T47D (cell line): ENCODE results near the gene SYT14.
A peak's percentile ranks its signal among the peaks of the same experiment; 100 is the strongest.

Source experiments
- DNase-seq, 2 experiments: peaks; one replicate each; pipeline versions ENCODE4 v3.0.0 to v3.0.0-alpha.2; 2011 to 2012; ENCODE audit warnings: low read depth in 1 of 2, low spot score in 1 of 2
- JUND ChIP-seq: IDR thresholded peaks from 2 replicates; pipeline ENCODE4 v1.6.1; 2012; ENCODE audit warnings: low read depth
- in situ Hi-C: cut with HindIII; loops from 2 replicates; pipeline ENCODE4 v1.10.0; 2016; ENCODE audit warnings: low sequenced_read_pairs, low pct_unique_long_range_greater_than_20kb

The SYT14 gene

DNA sequence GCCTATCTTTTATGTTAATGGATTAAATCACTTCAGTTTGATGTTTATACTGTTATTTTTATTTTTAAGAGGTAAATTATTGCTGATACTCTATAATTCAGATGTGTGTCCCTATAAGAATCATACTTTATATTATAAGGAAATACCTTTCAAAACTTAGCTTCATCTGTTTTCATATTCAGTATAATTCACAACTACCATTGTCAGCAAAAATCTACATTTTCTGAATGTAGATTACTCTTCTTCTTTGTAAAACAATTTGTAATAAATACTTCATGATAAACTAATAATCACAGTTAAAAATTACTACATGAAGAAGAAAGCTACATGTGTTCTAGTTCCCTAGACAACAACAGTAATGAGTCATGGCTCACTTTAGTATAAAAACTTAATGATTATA lies 179.2 kb downstream of the SYT14 start:
- no peak for DNase-seq
- no peak for TF ChIP-seq JUND
- in situ Hi-C loops: no loop called here

DNA sequence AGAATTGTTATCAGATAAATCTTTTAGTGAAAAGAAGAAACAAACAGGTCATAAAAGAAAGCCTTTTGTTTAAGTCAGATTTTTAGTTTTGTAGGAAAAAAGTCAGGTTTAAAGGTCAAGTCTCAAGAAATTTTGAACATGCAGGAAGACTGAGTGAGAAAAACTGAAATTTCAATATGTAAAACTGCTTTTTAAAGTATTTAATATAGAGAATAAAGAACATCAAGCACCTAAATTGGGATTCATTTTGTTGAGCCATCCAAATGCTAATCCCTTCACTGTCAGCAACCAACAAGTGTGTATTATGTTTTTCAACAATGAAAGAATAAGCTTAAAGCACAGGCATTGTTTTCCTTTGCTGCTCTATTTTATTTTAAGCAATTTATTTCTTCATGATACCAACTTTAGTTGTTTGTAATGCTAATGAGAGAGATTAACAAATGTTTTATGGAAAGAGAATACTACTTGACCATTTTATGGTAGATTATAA lies 179.7 kb downstream of the SYT14 start:
- no peak for DNase-seq
- in situ Hi-C loops: no loop called here
- TF ChIP-seq JUND: no peak

- in situ Hi-C loops: no loop called here
- no peak for TF ChIP-seq JUND
- no peak for DNase-seq
These were observed 185.4 kb downstream of the SYT14 start for GRCh38 chr1:210123383-210123782.

DNA sequence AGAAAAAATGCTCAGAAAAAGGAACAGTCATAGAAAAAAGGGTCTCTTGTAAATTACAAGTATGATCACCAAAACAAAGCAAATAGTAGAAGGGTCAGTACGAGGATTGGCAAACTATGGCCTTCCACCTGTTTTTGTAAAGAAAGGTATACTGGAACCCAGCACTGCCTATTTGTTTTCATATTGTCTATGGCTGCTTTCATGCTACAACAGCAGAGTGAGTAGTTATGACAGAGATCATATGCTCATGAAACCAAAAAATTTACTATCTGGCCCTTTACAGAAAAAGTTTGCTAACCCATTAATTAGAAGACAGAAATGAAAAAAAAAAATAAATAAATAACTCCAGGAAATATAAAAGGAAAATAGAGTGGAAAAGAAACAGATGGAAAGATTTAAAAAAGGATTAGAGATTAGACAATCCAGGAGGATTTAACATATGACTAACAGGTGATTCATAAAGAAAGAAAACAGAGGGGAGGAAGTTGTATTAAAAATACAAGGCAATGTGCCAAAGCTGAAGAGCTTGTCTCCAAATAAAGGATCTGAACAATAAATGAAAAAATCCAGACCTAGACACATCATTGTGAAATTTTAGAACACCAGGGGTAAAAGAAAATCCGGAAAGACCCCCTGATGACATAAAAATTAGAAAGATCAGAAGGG lies 186.0 kb downstream of the SYT14 start:
- in situ Hi-C loops: no loop called here
- TF ChIP-seq JUND: no peak
- no peak for DNase-seq

DNA sequence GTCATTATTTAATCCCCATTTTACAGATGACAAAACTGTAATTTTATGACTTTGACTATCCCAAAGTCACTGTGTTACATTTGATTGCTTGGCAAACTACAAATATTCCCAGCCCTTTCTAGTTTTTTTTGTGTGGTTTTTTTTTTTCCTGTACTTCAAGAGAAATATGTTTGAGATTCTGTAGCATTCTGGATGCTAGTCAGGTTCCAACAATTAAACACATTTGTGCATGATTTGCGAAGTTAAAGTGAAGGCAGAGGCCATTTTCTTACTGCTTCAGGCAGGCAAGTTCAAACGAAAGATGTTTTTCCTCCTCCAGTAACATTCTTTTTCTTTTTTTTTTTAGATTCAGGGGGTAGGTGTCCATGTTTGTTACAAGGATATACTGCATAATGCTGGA lies 186.7 kb downstream of the SYT14 start:
- in situ Hi-C loops: no loop called here
- no peak for TF ChIP-seq JUND
- no peak for DNase-seq

DNA sequence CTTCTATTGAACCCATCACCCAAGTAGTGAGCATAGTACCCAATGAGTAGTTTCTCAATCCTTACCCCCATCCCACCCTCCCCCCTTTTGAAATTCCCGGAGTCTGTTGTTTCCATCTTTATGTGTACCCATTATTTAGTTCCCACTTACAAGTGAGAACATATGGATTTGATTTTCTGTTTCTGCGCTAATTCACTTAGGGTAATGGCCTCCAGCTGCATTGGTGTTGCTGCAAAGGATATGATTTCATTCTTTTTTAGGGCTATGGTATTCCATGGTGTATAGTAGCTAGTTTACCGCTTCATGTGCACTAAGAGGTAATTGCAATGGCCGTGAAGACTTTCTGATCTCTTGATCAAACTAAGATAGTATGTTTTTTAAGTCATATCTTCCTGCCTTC lies 187.1 kb downstream of the SYT14 start:
- in situ Hi-C loops: no loop called here
- no peak for DNase-seq
- TF ChIP-seq JUND: no peak

- in situ Hi-C loops: no loop called here
- TF ChIP-seq JUND: no peak
- DNase-seq: no peak
These were observed 191.1 kb downstream of the SYT14 start for GRCh38 chr1:210129092-210129491.

- no peak for DNase-seq
- in situ Hi-C loops: no loop called here
- TF ChIP-seq JUND: no peak
These were observed 191.7 kb downstream of the SYT14 start for GRCh38 chr1:210129759-210130158.

DNA sequence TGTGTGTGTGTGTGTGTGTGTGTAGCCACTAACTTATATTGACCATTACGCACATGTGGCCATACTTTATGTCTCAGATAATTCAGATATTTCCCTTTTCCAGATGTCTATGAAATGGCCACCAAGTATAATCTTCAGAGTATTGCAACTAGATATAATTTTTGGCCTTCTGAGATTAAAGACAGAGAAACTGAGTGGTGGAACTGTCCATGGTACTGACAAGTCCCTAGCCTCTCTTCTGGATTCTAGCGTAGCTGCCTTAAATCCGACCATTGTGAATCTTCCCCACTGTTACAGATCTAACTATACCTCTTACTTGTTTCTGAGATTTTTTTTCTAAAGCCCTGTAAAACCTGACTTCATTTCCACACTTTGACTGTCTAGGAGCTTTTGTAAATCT lies 194.6 kb downstream of the SYT14 start:
- DNase-seq: peak; percentile 37 to 73
- in situ Hi-C loops: no loop called here
- no peak for TF ChIP-seq JUND

GRCh38 chr1:210143465-210144062 lies 205.5 kb downstream of the SYT14 start:
- no peak for TF ChIP-seq JUND
- in situ Hi-C loops: no loop called here
- peak; percentile 59 to 88 for DNase-seq

- TF ChIP-seq JUND: no peak
- no peak for DNase-seq
- in situ Hi-C loops: no loop called here
These were observed 206.7 kb downstream of the SYT14 start for GRCh38 chr1:210144736-210145135.

DNA sequence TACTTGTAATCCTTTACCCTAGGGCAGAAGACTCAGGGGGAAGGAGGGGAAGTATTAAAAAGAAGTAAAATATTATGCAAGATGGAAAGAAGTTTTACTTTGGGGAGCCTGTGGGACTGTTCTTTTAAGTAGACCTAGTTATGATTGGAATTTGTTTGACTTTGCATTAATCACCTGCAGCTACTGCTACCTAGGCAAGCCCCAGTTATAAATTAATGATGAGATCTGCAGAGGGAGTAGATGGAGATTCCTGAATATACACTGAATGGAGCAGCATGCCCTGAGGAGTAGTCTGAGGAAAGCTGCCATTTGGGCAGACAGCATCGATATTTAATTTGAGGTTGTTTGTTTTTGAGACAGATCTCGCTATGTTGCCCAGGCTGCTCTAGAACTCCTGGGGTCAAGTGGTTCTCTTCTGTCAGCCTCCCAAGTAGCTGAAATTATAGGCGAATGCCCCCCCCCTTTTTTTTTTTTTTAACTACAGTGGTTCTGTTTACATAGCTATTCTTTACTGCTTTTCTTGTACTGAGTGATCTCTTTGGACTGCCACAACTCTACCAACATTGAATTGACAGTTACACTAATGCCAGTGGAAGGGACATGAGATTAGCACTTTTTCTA lies 213.1 kb downstream of the SYT14 start:
- in situ Hi-C loops: no loop called here
- no peak for TF ChIP-seq JUND
- DNase-seq: peak in 1 of 2 experiments; percentile 33

- in situ Hi-C loops: no loop called here
- no peak for TF ChIP-seq JUND
- DNase-seq: no peak
These were observed 221.2 kb downstream of the SYT14 start for GRCh38 chr1:210159211-210159610.
